Measurements from ENCODE around the gene FMN2.

The FMN2 gene

DNA sequence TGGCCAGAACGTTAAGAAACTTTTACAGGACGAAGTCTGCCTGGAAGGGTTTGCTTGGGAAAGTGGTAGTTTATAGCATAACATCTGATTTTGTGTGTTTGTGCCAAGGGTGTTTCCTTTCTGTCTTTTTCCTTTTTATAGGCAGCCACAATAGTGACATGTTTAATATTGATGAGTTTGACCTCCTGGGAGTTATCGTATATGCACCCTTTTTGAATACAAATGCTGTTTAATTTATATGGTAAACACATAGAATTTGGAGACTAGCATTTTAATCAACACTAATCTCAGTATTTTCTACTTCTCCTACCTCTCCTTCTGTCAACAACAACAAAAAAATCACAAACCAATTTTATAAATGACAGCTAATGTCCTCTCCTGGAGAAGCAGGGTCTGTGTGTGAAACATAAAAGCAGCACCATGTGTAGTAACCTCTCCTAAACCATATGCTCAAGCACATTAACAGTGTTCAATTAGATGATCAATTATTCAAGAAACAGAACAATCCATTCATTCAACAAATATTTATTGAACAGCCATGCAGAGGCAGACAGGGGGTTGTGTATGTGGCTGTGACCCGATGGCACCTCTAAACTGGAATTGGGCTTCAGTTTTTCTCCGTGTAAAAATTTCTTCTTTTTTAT lies 604 bp upstream of the FMN2 start:
- no peak for DNase-seq
- Mint-ChIP-seq H3K27ac (no peak overlapping the region), H3K4me3 (peak overlapping the region; percentile 33), H3K9me3 (no peaks in the 10 kb centered on the region), H3K27me3 (peaks cover 54% of the 10 kb centered on the region), H3K4me1 (ENCODE audit: low read depth) (peaks cover 4% of the 10 kb centered on the region), H3K36me3 (ENCODE audit: low read depth) (no peaks in the 10 kb centered on the region)

DNA sequence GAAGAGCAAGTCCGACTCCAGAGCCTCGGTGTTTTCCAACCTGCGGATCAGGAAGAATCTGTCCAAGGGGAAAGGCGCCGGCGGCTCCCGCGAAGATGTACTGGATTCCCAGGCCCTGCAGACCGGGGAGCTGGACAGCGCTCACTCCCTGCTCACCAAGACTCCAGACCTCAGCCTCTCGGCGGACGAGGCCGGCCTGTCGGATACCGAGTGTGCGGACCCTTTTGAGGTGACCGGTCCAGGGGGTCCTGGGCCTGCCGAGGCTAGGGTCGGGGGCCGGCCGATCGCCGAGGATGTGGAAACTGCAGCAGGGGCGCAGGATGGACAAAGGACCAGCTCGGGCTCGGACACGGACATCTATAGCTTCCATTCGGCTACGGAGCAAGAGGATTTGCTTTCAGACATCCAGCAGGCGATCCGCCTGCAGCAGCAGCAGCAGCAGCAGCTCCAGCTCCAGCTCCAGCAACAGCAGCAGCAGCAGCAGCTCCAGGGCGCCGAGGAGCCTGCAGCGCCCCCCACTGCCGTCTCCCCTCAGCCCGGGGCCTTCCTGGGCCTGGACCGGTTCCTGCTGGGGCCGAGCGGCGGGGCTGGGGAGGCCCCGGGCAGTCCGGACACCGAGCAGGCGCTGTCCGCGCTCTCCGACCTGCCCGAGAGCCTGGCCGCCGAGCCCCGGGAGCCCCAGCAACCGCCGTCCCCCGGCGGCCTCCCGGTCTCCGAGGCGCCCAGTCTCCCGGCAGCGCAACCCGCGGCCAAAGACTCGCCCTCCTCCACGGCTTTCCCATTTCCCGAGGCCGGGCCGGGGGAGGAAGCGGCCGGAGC lies 827 bp downstream of the FMN2 start:
- H3K4me1 Mint-ChIP-seq (ENCODE audit: low read depth) = peaks cover 4% of the 10 kb centered on the region

DNA sequence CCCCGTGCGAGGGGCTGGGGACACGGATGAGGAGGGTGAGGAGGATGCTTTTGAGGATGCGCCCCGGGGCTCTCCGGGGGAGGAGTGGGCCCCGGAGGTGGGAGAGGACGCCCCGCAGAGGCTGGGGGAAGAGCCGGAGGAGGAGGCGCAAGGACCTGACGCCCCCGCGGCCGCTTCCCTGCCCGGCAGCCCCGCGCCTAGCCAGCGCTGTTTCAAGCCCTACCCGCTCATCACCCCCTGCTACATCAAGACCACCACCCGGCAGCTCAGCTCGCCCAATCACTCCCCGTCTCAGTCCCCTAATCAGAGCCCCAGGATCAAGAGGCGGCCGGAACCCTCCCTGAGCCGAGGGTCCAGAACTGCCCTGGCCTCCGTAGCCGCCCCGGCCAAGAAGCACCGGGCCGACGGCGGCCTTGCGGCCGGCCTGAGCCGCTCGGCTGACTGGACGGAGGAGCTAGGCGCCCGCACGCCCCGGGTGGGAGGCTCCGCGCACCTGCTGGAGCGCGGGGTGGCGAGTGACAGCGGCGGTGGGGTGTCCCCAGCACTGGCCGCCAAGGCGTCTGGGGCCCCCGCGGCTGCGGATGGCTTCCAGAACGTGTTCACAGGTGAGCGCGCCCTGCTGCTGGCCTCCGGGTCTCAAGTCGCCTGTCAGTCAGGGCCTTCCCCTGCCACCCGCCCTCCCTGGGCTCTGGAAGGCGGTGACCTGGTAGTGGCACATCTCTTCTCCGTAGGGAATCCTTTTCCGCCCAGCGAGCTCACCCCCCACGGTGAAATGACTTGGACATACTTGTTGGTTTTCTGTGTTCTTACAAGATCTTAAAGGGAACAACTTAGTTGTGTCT lies 1.7 kb downstream of the FMN2 start:
- no peak for DNase-seq

More for the DNA sequence above, 827 bp downstream of the FMN2 start:
- Mint-ChIP-seq H3K27me3 (peaks cover 55% of the 10 kb centered on the region), H3K9me3 (no peaks in the 10 kb centered on the region), H3K27ac (no peak overlapping the region), H3K36me3 (ENCODE audit: low read depth) (no peaks in the 10 kb centered on the region), H3K4me3 (no peak overlapping the region)
- DNase-seq = peak; percentile 29

DNA sequence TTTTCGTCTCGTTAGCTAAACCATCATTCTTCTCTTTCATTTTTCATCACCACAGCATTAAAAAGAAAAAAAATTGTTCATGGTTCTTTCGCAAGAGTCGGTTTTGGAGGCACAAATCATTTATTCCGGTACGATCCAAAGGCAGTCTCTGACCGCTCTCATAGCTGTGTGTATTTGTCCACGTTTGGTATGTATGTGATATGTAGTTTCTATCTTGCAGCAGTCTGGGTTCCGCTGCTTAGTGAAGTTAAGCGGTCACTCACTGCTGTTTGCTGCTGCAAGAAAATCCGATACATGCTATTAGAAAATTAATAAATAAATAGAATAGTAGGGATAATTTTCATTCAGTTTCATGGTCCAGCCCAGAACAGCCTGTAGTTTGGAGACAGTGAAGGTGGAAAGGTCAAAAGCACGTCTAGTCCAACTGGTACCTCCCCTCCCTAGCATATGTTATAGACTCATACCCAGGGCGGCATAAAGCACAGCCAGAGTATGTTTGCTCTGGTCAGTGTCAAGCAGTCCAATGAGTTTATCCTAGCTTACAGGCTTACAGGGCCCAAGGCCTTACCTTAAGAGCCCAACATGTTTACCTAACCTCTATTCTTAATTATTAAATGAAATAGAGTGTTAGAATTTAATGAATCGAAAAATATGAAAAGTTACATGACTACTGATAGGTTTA lies 2.5 kb downstream of the FMN2 start:
- peaks cover 53% of the 10 kb centered on the region for H3K27me3 Mint-ChIP-seq
- peaks cover 4% of the 10 kb centered on the region for H3K4me1 Mint-ChIP-seq (ENCODE audit: low read depth)
- no peak for DNase-seq
- no peak overlapping the region for H3K4me3 Mint-ChIP-seq
- H3K9me3 Mint-ChIP-seq = no peaks in the 10 kb centered on the region
- H3K27ac Mint-ChIP-seq = no peak overlapping the region
- no peaks in the 10 kb centered on the region for H3K36me3 Mint-ChIP-seq (ENCODE audit: low read depth)

More for the DNA sequence above, 1.7 kb downstream of the FMN2 start:
- peaks cover 4% of the 10 kb centered on the region for H3K4me1 Mint-ChIP-seq (ENCODE audit: low read depth)
- no peaks in the 10 kb centered on the region for H3K9me3 Mint-ChIP-seq
- no peaks in the 10 kb centered on the region for H3K36me3 Mint-ChIP-seq (ENCODE audit: low read depth)
- H3K27me3 Mint-ChIP-seq = peaks cover 53% of the 10 kb centered on the region
- no peak overlapping the region for H3K4me3 Mint-ChIP-seq
- H3K27ac Mint-ChIP-seq = no peak overlapping the region

DNA sequence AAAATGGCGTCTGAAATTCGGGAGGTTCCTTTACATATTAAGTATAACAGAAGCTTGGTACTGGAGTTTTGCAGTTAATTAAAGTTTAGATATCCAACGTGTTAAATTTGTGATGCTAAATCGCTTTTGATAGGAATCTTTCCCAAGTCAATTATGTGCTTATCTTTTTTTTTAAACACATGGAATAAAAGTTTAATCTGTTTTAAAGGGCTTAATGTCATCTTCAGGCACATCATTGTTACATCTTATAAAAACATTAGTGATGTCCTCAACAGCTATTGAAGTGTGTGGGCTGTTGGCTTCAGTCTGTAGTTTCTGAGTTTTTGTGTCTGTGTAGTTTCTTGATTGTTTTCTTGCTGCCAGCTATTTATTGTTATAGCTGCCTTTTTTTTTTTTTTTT lies 5.3 kb downstream of the FMN2 start:
- Mint-ChIP-seq H3K36me3 (ENCODE audit: low read depth) (no peaks in the 10 kb centered on the region), H3K4me3 (no peak overlapping the region), H3K9me3 (no peaks in the 10 kb centered on the region), H3K27me3 (peaks cover 39% of the 10 kb centered on the region), H3K4me1 (ENCODE audit: low read depth) (no peaks in the 10 kb centered on the region), H3K27ac (no peak overlapping the region)
- DNase-seq = no peak

DNA sequence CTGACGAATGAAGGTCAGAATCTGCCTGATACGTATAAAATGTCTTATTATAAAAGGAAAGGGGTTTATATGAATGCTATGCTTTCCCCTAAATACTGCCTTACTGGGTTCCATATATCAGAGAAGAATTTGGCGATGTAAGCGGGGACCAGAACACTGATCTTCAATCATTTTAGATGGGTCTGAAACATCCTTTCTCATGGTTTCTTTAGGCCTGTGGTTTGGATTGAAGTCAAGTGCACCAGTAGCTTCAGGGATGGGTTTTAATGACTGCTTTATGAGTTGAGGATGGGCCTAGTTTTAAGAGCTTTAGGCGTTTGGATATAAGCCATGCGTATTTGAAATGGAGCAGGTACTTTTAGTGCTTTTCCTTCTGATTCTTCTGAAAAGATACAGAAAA lies 6.9 kb downstream of the FMN2 start:
- Mint-ChIP-seq H3K27me3 (peaks cover 29% of the 10 kb centered on the region), H3K27ac (no peak overlapping the region), H3K4me3 (no peak overlapping the region), H3K36me3 (ENCODE audit: low read depth) (no peaks in the 10 kb centered on the region), H3K4me1 (ENCODE audit: low read depth) (no peaks in the 10 kb centered on the region), H3K9me3 (no peaks in the 10 kb centered on the region)
- no peak for DNase-seq

DNA sequence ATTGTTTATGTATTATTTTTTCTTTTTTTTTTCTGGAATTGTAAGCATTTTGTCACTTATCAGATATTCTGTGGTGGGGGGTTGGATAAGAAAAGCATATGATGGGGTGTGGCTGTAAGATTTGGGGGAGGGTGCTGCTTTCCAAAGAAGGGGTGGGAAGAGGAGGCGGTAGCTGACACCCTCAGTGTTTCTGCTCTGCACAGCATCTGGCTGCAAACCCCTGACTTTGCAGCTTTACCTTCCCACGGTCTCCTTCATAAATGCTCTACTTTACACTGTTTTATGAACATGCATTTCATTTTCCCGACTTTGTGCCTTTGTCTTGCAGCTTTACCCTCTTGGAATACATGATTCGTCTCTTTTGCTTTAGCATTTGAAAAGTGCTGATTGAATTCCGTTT lies 7.6 kb downstream of the FMN2 start:
- Mint-ChIP-seq H3K27ac (no peak overlapping the region), H3K4me3 (no peak overlapping the region), H3K36me3 (ENCODE audit: low read depth) (no peaks in the 10 kb centered on the region), H3K4me1 (ENCODE audit: low read depth) (no peaks in the 10 kb centered on the region), H3K9me3 (no peaks in the 10 kb centered on the region), H3K27me3 (peaks cover 21% of the 10 kb centered on the region)
- DNase-seq = no peak

DNA sequence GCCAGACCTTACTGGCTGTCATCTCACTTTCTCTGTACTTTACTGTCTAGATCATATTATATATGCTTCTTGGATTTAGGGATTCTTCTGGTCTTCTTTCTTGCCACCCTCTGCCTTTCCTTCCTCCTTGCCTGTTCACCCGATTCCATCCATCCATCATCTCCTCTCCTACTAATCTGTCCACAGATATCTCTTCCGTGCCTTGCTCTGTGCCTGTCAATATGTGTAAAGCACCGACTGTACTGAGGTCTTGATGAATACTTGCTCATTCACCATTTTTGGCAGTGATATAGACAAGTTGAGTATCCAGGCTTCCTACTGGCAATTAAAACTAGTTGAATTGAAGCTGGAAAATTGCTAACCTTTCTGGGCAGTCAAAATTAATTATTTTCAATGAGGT lies 8.1 kb downstream of the FMN2 start:
- Mint-ChIP-seq H3K9me3 (no peaks in the 10 kb centered on the region), H3K36me3 (ENCODE audit: low read depth) (no peaks in the 10 kb centered on the region), H3K4me3 (no peak overlapping the region), H3K27ac (no peak overlapping the region), H3K4me1 (ENCODE audit: low read depth) (no peaks in the 10 kb centered on the region), H3K27me3 (peaks cover 20% of the 10 kb centered on the region)
- no peak for DNase-seq

DNA sequence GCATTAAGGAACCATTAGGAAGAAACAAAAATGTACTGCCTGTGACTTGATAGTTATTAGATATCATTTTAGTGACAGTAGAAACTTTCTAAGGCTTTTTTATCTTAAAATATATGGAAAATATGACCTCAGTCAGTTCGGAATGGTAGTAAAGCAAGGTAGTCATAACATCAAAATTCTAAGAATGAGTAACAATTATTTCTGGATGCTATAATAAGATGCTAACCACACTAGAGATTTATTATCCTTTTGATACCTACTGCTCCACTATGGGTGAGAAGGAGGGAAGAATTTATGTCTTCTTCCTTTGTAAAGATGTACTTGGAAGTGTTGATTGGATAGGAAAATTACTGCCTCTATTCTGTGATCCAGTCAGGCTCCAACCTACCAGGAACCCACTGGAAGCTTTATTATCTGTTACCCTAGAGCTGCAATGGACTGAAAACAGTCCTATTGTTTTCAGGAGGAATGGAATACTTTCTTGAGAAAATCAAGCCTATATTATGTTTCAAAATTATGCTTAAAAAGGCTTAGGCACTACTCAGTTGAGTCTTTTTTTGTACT lies 8.8 kb downstream of the FMN2 start:
- DNase-seq = no peak
- H3K9me3 Mint-ChIP-seq = no peaks in the 10 kb centered on the region
- no peak overlapping the region for H3K27ac Mint-ChIP-seq
- no peaks in the 10 kb centered on the region for H3K4me1 Mint-ChIP-seq (ENCODE audit: low read depth)
- no peaks in the 10 kb centered on the region for H3K36me3 Mint-ChIP-seq (ENCODE audit: low read depth)
- H3K27me3 Mint-ChIP-seq = peaks cover 15% of the 10 kb centered on the region
- no peak overlapping the region for H3K4me3 Mint-ChIP-seq

DNA sequence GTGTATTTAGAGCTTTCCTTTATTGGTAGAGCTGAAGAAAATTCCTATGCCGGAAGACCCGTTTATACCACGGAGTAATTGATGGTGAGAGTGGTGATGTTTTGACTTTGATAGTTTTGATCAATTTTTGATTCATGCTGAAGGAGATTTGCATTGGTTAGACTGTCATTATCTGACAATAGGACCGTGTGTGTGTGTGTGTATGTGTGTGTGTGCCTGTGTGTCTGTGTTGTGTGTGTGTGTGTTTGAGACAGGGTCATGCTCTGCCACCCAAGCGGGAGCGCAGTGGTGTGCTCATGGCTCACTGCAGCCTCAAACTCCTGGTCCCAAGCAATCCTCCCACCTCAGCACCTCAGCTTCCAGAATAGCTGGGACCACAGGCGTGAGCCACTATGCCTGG lies 9.6 kb downstream of the FMN2 start:
- H3K27ac Mint-ChIP-seq = no peak overlapping the region
- no peaks in the 10 kb centered on the region for H3K36me3 Mint-ChIP-seq (ENCODE audit: low read depth)
- H3K4me1 Mint-ChIP-seq (ENCODE audit: low read depth) = no peaks in the 10 kb centered on the region
- no peak overlapping the region for H3K4me3 Mint-ChIP-seq
- no peaks in the 10 kb centered on the region for H3K9me3 Mint-ChIP-seq
- no peak for DNase-seq
- H3K27me3 Mint-ChIP-seq = peaks cover 13% of the 10 kb centered on the region

DNA sequence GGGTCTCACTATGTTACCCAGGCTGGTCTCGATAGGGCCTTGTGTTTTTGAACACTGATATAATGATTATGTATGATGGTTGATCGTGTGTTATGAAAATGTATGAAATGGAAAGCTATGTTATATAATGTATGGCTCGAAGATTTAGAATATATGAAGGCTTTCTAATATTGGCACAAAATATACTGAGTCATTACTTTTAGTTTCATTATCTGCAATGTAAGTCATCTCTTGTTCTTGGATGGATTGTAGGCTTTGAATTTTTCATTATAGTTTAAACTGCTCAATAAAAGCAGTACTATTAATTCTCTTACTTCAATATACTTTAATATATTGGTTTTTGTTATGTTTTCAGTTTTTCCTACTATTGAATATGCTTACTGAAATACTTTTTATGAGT lies 10.1 kb downstream of the FMN2 start:
- Mint-ChIP-seq H3K9me3 (no peaks in the 10 kb centered on the region), H3K4me3 (no peak overlapping the region), H3K36me3 (ENCODE audit: low read depth) (no peaks in the 10 kb centered on the region), H3K27ac (no peak overlapping the region), H3K27me3 (peaks cover 13% of the 10 kb centered on the region), H3K4me1 (ENCODE audit: low read depth) (no peaks in the 10 kb centered on the region)
- DNase-seq = no peak

DNA sequence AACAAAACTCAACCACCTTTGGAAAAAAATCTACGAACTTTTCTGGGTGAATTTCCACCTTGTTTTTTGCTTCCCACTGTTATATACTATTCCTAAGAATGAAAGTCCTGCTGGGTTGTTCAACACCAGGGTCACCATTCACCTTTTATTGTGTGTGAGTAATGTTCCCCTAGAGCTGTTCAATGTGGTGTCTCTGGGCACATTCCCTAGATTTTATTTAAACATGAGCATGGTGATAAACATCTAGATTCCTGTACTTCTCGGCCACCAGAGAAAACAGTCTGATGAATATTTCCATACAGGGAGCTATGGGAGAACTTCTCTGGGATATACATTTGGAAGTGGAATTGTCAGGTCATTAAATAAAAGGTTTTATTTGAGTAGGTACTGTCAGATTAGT lies 13.0 kb downstream of the FMN2 start:
- H3K27me3 Mint-ChIP-seq = peaks cover 8% of the 10 kb centered on the region
- H3K9me3 Mint-ChIP-seq = no peaks in the 10 kb centered on the region
- H3K4me3 Mint-ChIP-seq = no peak overlapping the region
- no peak overlapping the region for H3K27ac Mint-ChIP-seq
- H3K36me3 Mint-ChIP-seq (ENCODE audit: low read depth) = no peaks in the 10 kb centered on the region
- no peaks in the 10 kb centered on the region for H3K4me1 Mint-ChIP-seq (ENCODE audit: low read depth)
- DNase-seq = no peak

DNA sequence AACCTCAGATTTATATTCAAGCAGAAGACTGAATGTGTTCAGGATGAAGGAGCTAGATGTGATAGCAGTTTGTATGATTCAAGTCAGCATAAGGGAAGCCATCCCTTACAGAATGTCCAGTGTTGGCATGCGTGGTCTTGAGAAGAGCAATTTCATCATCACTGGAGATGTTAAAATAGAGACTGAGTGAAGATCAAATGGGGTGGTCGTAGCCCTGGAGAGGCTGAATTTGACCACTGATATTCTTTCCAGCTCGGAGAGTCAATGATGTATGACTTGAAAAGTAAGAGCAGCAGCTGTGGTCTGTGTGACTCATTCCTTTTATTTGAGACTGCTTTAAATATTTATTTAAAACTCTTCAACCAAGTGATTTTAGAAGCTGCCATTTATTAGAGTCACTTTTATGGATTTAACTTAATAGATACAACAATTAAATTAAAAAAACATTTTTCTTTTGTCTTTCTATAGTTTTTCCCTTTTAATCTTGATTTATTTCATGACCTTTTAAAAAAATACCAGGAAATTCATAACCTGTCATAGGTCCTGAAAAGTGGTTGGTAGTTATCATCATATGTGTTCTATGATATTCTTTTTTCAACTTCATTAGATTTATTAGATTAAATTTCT lies 15.5 kb downstream of the FMN2 start:
- no peaks in the 10 kb centered on the region for H3K4me1 Mint-ChIP-seq (ENCODE audit: low read depth)
- no peak overlapping the region for H3K27ac Mint-ChIP-seq
- H3K9me3 Mint-ChIP-seq = no peaks in the 10 kb centered on the region
- H3K36me3 Mint-ChIP-seq (ENCODE audit: low read depth) = no peaks in the 10 kb centered on the region
- no peak overlapping the region for H3K4me3 Mint-ChIP-seq
- peaks cover 7% of the 10 kb centered on the region for H3K27me3 Mint-ChIP-seq
- DNase-seq = no peak

DNA sequence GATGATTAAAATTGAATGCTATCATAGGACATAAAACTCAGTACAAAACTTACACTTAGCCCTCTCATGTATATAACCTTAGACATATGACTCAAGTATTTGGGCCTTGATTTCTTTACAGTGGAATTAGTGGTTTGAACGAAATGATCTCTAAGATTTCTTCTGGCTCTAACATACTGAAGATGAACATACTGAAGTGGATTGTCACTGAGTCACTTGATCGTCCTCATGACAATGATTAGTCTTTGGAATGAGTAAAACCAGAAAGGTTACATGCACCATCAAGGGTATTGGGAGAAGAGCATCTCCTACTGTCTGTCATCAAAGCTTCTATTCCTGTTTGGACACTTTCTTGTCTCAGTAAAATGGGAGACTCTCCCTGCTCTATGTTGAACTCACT lies 17.4 kb downstream of the FMN2 start:
- no peak overlapping the region for H3K4me3 Mint-ChIP-seq
- peaks cover 7% of the 10 kb centered on the region for H3K27me3 Mint-ChIP-seq
- no peaks in the 10 kb centered on the region for H3K9me3 Mint-ChIP-seq
- DNase-seq = no peak
- H3K27ac Mint-ChIP-seq = no peak overlapping the region
- no peaks in the 10 kb centered on the region for H3K36me3 Mint-ChIP-seq (ENCODE audit: low read depth)
- no peaks in the 10 kb centered on the region for H3K4me1 Mint-ChIP-seq (ENCODE audit: low read depth)
